HG03558 (cell line): ENCODE results near the gene KRT4.
"Not testable (repeated sequence)": the region's sequence is repeated elsewhere in the genome, so short reads cannot be mapped to it uniquely, and the experiment has no call there.

Source experiments
- ATAC-seq: cut with Tn5 transposase; IDR thresholded peaks from one replicate; pipeline ENCODE4 v1.9.1; 2021; ENCODE audit warnings: moderate number of reproducible peaks; ENCODE audit not compliant: unreplicated experiment; ENCODE audit errors: extremely low read depth

KRT4 gene

DNA sequence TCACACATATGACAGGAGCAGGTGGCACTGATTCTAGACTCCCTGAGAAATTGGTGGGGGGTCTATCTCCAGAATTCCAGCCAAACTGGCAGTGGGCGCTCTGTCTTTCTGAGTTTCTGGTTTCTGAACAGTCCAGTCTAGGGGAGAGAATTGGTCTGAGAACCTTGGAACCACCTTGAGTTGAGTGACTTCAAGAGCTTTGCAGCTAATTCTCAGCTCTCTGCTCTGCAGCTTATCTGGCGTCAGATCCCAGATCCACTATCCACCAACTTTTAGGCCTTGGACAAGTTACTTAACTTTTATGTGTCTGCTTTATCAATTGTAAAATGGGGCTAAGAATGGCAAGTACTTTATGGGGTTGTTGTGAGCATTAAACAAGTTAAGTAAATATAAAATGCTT lies 35.1 kb downstream of the KRT4 start:
- ATAC-seq, result no peak

GRCh38 chr12:52777566-52777965 lies 36.4 kb downstream of the KRT4 start:
- ATAC-seq, result no peak

DNA sequence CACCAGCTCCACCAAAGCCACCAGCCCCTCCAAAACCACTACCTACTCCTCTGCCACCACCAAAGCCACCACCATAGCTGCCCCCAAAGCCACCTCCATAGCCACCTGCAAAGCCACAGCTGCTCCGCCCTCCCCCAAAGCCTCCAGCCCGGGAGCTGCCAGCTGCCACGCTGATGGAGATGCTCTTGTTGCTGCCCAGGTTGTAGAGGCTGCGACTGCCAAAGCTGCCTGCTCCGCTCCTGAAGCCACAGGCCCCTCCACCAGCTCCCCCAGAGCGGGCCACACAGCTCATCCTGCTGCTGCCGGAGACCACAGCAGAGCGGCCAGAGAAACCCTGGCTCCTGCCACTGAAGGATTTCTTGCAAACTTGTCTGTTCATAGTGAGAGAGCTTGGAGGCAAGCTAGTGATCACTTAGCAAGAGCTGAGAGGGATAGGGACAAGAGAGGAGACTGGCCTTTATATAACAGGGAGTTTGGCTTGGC lies 37.0 kb downstream of the KRT4 start, which contains the start of gene KRT76:
TSS of gene KRT76 (minus strand) at position 433 of the 483 bp plus-strand sequence. CDS start at position 379, 54 bp downstream.
- ATAC-seq, result no peak

DNA sequence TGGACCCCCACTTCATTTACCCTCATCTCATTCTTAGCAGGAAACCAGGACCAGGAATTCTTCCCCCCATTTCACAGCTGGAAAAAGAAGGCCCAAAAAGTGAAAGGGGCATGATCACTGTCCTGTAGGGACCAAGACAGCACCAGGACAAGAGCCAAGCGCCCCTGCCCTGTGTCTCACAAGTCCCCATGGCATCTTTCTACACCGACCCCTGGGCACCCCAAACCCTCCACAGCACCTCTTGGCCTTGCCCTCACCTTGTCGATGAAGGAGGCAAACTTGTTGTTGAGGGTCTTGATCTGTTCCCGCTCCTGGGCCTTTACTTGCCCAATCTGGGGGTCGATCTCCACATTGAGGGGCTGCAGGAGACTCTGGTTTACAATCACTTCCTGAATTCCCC lies 37.5 kb downstream of the KRT4 start:
- no peak for ATAC-seq

DNA sequence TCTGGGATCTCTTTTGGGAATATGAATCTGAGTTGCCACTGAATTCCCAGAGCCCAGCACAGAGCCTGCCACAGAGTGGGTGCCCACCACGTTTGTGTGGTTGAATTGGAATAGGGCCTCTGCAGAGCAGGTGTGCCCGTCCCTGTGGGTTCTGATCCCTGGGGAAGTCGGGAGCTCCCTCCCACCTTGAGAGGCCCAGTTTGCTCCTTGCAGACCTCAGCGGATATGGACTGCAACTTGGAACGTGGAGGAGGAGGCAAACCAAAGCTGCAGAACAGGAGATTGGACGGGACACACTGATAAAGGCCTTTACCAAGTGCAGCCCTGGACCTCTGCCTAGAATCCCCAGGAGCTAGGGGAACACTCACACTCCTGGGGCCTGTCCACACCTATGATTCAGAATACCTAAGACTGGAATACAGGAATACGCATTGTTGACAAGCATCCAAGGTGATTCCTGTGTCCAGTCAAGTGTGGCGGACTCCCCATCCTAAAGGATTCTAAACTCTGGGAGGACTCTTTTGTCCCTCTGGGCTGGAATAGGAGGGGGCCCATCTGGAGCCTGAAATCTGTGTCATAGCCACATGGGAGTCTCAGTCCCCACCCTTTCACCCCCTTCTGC lies 39.2 kb downstream of the KRT4 start:
- no peak for ATAC-seq

DNA sequence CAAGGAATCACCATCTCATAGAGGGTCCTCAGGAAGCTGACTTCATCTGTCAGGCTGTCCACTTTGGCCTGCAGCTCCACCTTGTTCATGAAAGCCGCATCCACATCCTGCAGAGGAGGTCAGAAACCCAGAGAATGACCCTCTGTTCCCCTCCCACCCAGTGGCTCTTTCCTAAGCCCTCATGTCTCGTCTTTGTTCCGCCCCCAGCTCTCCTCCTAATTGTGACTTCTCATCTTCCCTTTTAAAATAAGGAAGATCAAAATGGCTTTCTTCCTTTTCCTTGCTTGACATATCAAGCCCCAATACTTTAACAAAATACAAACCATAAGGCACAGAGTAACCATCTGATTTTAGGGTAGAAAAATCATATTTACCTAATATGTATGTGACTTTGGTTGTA lies 41.1 kb downstream of the KRT4 start:
- ATAC-seq, result no peak

DNA sequence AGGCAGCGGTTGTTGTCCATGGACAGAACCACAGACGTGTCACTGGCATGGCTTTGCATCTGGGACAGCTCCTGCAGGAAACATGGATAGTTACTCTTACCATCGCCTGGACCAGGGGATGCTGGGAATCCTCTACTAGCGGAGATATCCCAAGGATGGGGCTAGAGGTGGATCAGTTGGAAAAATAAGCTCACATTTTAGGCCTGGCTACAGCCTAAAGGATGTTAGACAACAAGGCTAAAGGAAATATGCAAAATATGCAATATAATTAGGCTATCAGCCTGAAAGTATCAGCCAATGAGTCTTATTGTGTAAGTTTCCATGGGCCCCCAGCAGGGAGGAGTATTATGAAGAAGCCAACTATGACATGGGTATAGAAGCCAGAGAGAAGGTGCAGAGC lies 41.7 kb downstream of the KRT4 start:
- no peak for ATAC-seq

DNA sequence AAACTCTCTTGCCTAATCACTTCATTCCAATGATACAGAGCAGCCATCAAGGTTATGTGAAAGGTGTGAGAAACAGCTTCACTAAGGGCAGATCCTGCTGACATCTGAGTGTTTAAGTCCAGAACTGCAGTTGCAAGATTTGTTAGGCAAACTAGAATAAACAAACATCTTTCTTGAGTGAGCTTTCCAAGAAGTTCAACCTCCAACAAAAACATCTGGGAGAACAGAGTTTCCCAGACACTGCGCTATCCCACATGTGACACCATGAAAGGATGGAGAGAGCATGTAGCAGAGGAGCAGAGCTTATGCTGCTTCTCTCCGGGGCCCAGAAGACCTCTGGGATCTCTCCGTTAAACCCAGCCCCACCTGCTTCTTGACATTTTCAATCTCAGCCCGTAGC lies 42.4 kb downstream of the KRT4 start:
- ATAC-seq, result no peak

- no peak for ATAC-seq
These were observed 42.8 kb downstream of the KRT4 start for GRCh38 chr12:52771088-52771487.

- ATAC-seq, result no peak
These were observed 44.0 kb downstream of the KRT4 start for GRCh38 chr12:52769946-52770345.

GRCh38 chr12:52769354-52769753 lies 44.6 kb downstream of the KRT4 start:
- no peak for ATAC-seq

- no peak for ATAC-seq
These were observed 45.3 kb downstream of the KRT4 start for GRCh38 chr12:52768479-52769200.

GRCh38 chr12:52767427-52767826 lies 46.5 kb downstream of the KRT4 start:
- no peak for ATAC-seq

DNA sequence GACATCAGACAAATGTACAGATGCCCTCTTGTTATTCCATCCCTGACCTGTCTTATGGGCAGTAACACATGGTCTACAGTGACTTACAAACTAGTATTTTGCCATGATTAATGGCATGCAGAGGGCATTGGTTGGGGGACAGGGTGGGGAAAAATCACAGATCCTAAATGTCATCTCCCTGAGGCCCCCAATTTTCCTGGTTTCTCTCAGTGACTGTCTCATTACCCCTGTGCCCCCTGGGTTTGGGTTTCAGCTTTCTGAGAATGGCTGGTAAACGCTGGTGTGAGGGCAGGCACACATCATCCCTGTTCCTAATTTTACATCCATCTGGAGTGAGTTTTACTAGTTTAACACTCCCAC lies 46.9 kb downstream of the KRT4 start:
- ATAC-seq, result no peak

GRCh38 chr12:52766351-52767019 lies 47.4 kb downstream of the KRT4 start:
- no peak for ATAC-seq

DNA sequence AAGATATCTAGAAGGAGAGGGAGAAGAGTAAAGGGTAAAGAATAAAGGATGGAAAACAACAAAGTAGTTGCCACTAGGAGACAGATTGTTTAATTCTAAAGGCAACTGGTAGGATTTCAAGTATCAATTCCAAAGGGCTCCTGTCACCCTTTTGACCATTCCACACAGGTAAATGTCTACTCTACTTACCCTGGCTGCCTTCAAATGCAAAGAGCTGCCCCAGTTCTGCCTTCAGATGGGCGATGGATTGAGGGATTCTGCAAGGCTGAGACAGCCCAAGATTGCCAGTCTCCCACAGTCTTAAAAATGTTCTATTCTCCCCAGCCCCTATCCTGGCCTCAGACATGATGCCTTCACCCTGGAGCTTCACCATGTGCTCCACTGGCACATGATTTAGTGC lies 48.2 kb downstream of the KRT4 start:
- ATAC-seq, result no peak

DNA sequence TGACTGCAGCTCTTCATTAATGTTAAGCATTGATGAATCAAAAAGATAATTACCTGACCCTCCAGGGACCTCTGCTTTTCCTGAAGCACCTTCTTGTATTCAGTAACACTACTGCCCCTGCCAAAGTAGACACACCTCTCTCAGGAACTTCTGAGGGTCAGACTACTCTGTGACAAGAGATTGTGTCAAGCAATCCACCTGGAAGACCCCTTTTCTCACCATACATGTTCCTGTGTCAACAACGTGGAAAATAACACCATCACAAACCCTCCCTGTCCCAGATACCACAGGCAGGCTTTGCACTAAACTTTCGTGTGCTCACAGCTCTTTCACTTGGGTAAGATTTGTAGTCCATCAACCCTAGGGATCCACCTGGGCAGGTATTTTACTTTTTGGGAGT lies 49.9 kb downstream of the KRT4 start:
- ATAC-seq, result no peak

- ATAC-seq, result no peak
These were observed 50.8 kb downstream of the KRT4 start for GRCh38 chr12:52763036-52763659.

DNA sequence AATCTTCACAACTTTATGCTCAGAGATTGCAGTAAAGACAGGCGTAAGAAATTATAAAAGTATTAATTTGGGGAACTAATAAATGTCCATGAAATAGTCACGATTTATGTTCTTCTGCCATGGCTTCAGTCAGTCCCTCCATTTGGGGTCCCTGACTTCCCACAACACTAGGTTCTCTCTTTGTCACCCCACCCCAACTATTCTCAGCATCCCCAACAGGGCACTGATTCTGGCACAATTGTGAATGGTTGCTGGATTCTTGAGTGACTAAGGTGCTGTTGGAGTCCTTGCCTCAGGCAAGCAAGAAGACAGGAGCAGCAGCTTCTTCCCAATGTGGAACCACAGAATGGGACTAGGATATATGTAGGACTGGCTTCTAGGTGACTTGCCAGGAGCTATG lies 52.1 kb downstream of the KRT4 start:
- ATAC-seq, result no peak

GRCh38 chr12:52761218-52761617 lies 52.7 kb downstream of the KRT4 start:
- ATAC-seq, result not testable (repeated sequence)

- no peak for ATAC-seq
These were observed 53.3 kb downstream of the KRT4 start for GRCh38 chr12:52760623-52761022.
